IPS DF 19.7 (cell line): Measurements from ENCODE around the gene LRRC1.
"Not testable (repeated sequence)": the region's sequence is repeated elsewhere in the genome, so short reads cannot be mapped to it uniquely, and the experiment has no call there.

ENCODE experiments used
- DNase-seq: peaks from one replicate; pipeline ENCODE4 v3.0.0-alpha.2; 2013; ENCODE audit warnings: low read depth, low spot score

The LRRC1 gene

GRCh38 chr6:53792973-53793317 lies 1.9 kb upstream of the LRRC1 start:
- DNase-seq: no peak

GRCh38 chr6:53793318-53794136 lies 1.3 kb upstream of the LRRC1 start:
- DNase-seq: no peak

- no peak for DNase-seq
These were observed 577 bp upstream of the LRRC1 start for GRCh38 chr6:53794137-53794719.

DNA sequence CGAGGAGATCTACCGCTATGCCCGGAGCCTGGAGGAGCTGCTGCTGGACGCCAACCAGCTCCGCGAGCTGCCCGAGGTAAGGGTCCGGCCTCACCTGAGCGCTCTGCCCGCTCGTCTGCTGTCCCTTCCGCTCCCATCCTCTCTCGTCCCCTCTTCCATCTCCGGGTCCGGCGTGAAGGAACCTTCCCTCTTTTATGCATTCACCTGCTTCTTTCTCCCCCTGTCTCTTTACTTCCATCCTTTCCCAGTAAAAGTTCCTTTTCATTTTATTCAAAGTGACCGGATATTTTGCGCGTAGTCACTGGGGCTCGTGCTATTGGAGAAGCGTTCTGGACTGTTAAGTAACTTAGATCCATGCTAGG lies 516 bp downstream of the LRRC1 start:
- DNase-seq: no peak

- DNase-seq: no peak
These were observed 1.1 kb downstream of the LRRC1 start for GRCh38 chr6:53795702-53796450.

- DNase-seq: no peak
These were observed 1.6 kb downstream of the LRRC1 start for GRCh38 chr6:53796451-53796780.

- no peak for DNase-seq
These were observed 2.0 kb downstream of the LRRC1 start for GRCh38 chr6:53796791-53797190.

DNA sequence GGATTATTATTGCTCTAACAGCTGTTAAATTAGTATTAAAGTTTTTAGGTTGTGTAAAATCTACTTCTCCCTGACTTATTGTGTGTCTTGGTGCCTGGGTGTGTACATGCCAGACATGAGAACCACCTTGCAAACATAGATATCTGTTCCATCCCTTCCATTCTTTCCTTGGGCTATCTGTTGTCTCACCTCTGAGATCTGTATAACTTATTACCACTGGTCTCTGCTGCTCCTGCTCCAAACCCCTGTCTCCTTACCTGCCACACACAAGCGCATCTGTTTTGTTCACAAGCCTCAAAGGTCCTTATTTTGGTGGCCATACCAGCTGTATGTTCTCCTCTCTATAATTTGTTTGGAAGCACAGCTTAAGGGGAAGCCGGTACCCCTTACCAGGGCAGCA lies 2.5 kb downstream of the LRRC1 start:
- no peak for DNase-seq

- DNase-seq: no peak
These were observed 4.5 kb downstream of the LRRC1 start for GRCh38 chr6:53799340-53799739.

GRCh38 chr6:53801022-53801421 lies 6.2 kb downstream of the LRRC1 start:
- DNase-seq: no peak

- no peak for DNase-seq
These were observed 7.8 kb downstream of the LRRC1 start for GRCh38 chr6:53802582-53802981.

- DNase-seq: no peak
These were observed 8.5 kb downstream of the LRRC1 start for GRCh38 chr6:53803081-53803860.

- DNase-seq: no peak
These were observed 10.2 kb downstream of the LRRC1 start for GRCh38 chr6:53805016-53805415.

GRCh38 chr6:53805725-53806124 lies 10.9 kb downstream of the LRRC1 start:
- DNase-seq: no peak

- not testable (repeated sequence) for DNase-seq
These were observed 12.8 kb downstream of the LRRC1 start for GRCh38 chr6:53807606-53808005.

DNA sequence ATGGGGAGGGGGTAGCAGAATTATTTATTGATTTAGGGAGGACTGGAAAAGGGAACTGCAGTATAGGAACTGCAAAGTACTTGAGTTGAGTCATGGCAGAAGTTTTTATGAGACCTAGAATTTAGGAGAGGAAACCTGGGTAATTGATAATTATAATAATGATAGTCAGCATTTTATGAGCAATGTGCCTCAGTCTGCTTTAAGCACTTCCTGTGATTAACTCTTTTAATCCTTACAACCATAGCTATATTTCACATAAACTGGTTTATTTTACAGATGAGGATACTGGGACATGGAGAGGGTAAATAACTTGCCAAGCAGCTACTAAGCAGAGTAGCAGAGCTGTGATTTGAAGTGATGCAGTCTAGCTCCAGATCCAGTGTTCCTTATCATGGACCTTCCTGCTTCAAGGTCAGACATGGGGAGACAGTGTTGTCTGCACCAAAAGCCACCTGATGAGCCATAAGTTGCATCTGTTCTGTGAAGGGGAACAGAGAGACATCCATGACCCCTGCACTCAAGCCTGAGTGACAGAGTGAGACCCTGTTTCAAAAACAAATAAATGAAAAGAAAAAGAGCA lies 13.6 kb downstream of the LRRC1 start:
- DNase-seq: no peak

DNA sequence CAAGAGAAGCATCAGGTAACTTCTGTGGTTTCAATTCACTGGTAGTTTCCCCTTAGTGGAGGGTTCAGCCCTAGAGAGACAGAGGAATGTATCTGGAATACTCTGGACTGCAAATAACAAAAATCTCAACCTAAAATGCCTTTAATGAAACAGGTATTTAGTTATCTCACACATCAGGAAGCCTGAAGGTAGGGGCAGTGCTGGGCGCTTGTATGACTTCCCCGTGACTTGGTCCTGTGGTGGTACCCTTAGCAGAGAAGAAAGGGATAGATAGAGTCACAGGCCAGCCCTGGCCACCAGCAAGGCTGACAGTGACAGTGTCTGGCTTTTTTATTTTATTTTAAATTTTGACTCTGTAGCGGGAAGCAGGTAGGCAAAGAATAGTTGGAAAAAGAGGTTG lies 14.9 kb downstream of the LRRC1 start:
- no peak for DNase-seq

GRCh38 chr6:53811082-53811481 lies 16.3 kb downstream of the LRRC1 start:
- no peak for DNase-seq

DNA sequence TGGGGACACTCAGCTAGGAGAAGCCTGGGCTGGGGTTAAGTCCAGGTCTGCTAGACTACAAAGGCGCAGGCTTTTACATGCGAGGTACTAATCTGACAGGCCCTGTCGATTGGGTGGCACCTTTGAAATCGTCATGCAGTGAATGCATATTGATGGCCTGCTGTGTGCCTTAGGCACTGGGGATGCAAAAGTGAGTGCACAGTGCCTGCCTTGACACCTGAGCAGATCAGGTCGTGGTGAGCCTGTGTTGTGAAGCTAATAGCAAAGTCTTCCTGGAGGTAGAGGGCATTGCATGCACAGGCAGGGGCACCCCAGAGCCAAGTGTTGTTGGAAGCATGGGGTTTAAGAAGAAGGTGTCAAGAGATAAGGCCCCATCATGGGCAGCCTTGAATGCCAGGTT lies 16.9 kb downstream of the LRRC1 start:
- DNase-seq: no peak

DNA sequence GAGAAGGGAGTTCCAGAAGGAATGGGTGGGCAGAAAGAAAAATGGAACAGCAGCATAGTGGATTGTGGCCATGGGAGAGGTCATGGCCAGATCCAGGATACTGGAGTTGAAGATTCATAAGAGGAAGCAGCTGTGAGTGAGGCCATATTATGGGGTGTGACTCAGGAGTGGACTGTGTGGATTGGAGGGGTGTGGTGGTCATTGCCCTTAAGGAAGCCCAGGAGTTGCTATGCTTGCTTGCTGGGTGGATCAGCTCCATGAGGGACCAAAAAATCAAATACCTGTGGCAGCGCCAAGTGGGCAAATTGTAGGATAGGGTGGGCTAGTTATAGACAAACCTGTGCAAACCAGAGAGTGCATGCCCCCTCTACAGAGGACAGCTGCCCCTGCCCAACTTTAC lies 18.3 kb downstream of the LRRC1 start:
- DNase-seq: no peak

DNA sequence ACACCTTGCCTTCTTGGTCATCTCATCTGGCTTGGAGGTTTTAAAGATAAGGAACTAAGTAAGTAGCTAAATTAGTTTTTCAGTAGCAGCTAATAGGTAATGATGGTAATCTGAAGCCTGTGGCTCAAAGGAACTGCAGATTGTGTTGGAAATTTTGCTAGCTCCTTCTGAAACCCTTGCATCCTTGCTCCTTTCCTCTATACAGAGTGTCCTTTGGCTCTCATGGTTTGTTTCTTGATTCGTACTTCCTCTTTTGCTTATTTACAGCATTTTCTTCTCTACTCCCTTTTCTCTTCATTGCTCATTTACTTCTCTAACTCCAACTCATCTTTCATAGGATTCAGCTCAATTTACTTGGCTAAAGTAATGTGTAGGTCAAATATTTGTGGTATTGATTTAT lies 19.0 kb downstream of the LRRC1 start:
- no peak for DNase-seq

DNA sequence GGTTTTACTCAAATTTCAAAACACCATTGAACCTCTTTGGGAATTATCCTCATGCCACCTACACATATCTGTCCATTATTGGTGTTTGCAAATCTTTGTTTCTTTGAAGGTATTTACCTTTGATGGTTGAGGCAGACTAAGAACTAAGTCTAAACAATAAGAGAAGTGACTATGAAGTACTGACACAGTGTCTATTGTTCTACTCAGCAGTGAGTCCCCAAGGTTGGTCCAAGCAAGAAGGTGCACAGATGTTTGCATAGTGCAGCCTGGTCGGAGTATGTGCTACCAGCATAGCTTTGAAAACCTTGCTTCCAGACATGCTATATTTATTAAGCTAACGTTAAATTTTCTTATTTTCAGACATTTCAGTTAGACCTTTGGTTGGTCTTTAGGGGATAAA lies 19.5 kb downstream of the LRRC1 start:
- DNase-seq: no peak
